Measurements from ENCODE around the gene TTC8.

DNA sequence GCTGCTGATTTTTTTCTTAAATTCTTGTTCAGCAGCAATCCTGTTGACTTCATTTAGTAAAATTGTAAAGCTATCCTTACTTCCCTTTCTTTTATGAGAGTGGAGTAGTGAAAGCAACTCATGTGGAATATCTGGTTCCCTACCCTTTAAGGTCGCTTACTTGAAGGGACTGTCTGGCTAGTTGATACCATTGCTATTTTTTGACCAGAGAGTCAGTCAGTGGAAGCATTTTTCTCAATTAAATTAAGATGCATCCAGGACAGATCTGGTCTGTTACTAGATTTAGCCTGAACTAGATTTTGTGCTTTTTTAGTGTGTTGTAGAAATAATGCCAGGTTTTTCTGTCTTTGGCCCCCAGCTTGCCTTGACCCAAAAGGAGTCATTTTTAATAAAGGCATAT, 18.0 kb downstream of the TTC8 start:
- TF ChIP-seq, protein P1, sequence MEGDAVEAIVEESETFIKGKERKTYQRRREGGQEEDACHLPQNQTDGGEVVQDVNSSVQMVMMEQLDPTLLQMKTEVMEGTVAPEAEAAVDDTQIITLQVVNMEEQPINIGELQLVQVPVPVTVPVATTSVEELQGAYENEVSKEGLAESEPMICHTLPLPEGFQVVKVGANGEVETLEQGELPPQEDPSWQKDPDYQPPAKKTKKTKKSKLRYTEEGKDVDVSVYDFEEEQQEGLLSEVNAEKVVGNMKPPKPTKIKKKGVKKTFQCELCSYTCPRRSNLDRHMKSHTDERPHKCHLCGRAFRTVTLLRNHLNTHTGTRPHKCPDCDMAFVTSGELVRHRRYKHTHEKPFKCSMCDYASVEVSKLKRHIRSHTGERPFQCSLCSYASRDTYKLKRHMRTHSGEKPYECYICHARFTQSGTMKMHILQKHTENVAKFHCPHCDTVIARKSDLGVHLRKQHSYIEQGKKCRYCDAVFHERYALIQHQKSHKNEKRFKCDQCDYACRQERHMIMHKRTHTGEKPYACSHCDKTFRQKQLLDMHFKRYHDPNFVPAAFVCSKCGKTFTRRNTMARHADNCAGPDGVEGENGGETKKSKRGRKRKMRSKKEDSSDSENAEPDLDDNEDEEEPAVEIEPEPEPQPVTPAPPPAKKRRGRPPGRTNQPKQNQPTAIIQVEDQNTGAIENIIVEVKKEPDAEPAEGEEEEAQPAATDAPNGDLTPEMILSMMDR (conservative IDR thresholded peaks at IDR 0.05 in 1 of 2, IDR thresholded peaks at IDR 0.05 in 1 of 2; ENCODE audit: low read depth in 1 of 2, low read length in 2 of 2): no peak
- no peak for TF ChIP-seq EZH2 (IDR thresholded peaks at IDR 0.05; ENCODE audit: low read length, missing control alignments)
